ENCODE results near the gene PIRT.

PIRT gene

GRCh38 chr17:10815319-10815718 lies 22.6 kb downstream of the PIRT start:
- DNase-seq = no peak

DNA sequence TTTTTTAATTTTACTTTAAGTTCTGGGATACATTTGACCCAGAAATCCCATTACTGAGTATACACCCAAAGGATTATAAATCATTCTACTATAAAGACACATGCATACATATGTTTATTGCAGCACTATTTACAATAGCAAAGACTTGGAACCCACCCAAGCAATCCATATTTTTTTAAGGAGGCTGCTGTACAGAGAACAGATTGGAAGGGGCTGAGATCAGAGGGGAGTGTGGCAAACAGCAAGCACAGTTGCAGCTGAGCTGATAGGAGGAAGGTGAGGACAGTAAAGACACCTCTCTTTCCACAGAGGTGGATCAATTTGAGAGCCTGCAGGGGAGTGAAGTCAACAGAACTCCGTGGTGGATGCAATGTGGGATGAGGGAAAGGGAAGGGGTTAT lies 23.8 kb downstream of the PIRT start:
- DNase-seq = no peak

- DNase-seq = no peak
These were observed 25.2 kb downstream of the PIRT start for GRCh38 chr17:10812674-10813073.

GRCh38 chr17:10809605-10810004 lies 28.3 kb downstream of the PIRT start:
- no peak for DNase-seq

- no peak for DNase-seq
These were observed 30.2 kb downstream of the PIRT start for GRCh38 chr17:10807704-10808128.

DNA sequence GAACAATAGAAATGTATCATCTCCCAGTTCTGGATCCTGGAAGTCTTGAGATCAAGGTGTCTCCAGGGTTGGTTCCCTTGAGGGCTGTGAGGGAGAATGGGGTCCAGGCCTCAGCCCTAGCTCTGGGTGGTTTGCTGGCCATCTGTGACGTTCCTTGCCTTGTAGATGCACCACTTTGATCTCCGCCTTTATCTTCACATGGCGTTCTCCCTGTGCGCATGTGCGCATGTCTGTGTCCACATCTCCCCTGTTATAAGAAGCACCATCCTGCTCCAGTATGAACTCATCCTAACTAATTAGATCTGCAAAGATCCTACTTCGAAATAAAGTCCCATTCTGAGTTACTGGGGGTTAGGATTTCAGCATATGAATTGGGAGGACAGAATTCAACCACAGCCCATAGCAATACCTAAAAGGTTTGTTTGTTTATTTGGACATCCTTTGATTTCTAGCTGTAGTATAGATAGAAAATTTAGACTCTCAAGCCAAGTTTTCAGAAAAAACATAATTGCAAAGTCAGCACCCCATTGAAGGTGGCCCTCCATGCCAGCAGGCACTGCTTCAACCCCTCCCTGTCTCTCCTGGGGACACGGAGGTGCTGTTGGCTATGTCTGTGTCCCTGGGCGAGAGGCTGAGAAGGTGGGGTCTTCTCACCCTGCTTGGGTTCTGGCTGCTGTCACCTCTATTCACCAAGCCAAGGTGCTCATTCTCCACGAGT lies 31.2 kb downstream of the PIRT start:
- no peak for DNase-seq

DNA sequence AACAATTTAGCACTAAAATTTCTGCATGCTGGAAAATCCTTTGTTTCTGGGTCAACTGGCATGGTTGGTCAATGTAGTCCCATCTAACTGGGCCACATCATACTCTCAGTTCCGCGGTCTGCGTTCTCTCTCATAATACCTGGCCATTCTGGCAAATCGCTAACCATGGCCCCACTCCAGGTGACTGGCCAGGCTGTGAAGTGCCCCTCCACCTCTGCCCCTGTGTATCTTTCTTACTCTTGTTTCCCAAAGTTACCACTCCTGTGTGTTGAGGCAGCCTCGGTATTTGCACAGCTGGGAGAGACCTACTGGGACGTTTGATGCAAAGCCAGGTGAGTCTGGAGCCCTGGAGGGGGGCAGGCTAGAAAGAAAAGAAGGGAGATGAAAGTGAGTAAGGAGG lies 32.0 kb downstream of the PIRT start:
- no peak for DNase-seq

- no peak for DNase-seq
These were observed 33.3 kb downstream of the PIRT start for GRCh38 chr17:10804546-10804945.

DNA sequence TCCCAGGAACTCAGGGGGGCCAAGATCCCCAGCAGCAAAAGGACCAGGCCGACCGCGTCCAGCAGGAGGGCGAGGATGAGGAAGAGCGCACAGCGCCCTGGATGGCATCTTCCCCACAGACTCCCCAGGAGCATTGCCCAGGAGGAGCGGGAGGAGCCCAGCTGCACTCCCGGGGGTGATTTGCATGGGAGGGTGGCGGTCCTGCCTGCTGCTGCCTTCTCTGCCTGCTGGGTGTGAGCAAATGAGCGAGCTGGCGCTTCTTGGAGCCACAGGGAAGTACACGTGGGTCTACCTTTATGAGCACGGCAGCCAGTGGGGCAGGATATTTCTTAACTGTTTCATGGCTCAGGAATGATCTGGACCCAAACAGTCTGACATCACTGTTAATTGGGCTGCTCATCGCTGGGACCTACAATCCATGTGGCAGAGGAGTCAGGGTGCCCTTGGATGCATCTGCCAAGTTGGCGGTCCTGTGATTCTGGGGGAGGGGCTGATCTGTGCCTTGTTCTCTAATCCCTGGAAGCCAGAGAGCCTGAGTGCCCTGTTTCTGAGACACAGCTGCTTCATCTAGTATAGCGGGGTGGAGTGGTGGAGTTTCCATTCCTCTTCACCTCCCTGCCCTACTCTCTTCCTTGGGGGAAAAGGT lies 33.9 kb downstream of the PIRT start, which contains the start of gene TMEM238L:
Gene TMEM238L (minus strand): TSS at position 270 of the 646 bp plus-strand sequence. CDS start 136 bp downstream, at position 134.
- DNase-seq = no peak

DNA sequence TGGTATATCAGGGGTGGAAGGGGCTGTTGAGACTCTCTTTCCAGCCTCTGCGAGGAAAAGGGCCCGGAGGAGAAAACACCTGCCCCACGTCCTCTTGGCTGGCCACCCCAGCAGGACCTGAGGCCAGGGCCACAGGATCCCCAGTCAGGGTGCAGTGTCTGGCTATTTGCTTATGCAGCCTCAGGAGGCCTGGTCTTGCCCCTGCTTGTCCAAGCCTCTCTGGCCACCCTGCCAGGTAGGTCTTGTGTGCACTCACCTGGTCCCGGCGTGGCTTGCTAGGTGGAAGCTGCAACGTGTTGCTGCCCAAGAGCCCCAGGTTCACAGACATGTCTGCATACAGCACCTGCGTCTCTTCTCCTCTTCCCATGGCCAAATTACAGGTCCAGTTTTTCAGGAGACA lies 34.5 kb downstream of the PIRT start:
- DNase-seq = no peak

DNA sequence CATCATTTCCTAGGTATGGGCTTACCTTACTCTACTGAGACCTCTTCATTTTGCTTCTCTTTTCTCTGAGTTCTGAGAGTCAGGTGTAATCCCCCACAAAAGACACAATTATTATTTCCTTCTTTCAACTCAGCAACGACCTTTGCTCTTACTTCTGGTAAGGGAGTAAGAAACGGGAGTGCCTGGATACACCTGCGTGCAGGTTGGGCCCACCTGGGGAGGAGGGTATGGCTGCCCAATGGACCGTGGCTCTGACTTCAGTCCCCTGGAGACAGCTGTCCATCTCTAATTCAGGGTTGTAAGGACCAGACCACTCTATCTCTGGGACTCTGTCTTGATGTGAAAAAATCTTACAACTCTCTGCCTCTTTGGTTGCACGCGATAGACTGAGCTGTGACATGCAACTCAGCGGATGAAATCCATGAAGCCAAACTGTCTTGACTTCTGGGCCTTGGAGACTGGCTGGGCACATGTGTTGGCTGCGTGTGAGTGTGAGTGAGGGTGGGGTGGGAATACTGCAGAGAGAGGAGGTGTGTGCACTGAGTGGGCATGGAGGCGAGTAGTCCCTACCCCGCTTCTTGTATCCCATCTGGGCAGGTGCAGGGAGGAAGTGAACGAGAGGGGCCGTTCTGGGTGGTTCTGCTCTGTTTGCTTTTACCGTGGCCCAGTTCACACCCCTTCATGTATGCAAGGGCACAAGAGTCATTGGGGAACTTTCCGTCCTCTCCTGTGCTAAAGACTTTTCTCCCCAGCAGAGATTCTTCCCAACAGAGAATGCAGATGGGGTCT lies 35.2 kb downstream of the PIRT start:
- no peak for DNase-seq

- DNase-seq = no peak
These were observed 38.5 kb downstream of the PIRT start for GRCh38 chr17:10799407-10799806.

DNA sequence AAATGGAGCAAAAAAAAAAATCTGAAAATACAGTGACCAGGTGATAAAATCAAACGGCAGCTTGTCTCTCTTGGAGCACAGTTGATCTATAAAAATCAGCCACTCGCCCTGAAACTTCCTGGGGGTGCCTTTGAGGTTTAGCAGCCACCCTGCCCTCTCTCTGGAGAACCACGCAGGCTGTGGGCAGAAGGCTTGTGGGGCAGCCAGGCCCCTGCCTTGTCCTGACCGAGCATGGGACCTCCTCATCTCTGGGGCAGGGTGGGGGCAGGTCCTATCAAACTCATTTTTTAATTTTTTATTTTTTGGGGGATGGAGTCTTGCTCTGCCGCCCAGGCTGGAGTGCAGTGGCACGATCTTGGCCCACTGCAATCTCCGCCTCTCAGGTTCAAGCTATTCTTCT lies 39.0 kb downstream of the PIRT start:
- DNase-seq = no peak

- DNase-seq = no peak
These were observed 39.5 kb downstream of the PIRT start for GRCh38 chr17:10798332-10798749.

DNA sequence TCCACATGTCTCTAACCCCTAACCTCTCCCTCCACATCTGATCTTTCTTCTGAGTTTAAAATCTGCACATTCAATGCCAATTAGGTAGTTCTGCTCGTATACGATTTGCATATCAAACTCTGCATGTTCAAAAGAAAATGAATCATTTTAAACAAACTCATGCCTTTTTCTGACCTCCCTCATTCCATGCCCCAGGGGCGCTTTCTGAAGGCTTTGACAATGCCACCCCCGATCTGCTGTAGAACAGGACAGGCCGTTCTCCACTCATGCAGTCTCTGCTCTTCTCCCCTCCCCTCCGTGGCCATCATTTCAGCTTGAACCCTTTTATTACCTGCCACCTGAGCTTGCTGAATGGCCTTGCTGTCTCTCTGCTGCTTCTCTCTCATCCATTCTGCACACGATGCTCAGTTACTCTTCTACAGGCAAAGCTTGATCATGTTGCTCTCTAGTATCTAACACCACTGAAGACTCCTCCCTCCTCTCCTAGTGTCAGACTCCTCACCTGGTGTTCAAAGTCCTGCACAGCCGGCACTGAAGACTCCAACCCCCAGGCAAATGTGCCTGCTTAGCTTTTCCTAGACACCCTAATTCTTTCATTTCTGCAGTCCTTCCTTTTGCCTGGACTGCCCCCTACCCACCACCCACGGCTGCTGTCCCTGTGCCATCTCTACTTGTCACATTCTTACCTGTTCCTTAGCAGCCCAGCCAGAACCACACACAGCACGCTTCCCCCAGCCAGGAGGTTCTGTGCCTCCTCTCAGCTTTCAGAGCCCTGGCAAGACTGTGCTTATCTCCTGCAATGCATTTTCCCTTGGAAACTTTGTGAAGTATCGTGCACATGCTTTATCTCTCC lies 40.2 kb downstream of the PIRT start:
- DNase-seq = no peak

- no peak for DNase-seq
These were observed 44.1 kb downstream of the PIRT start for GRCh38 chr17:10793816-10794215.

DNA sequence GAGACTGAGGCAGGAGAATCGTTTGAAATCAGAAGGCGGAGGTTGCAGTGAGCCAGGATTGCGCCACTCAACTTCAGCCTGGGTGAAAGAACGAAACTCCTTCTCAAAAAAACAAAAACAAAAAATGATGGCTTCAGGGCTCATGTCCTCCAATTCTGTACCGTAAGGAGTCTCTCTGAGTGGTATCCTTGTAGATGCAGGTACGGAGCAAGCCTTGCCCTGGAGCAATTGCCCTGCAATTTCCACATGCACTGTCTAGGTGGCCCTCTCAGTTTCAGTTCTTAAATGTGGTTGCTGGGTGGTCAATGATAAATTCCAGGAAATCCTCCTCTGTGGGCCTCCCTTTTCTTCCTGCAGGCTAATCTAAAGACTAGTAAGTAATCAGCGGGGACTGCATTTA lies 44.6 kb downstream of the PIRT start:
- DNase-seq = no peak

DNA sequence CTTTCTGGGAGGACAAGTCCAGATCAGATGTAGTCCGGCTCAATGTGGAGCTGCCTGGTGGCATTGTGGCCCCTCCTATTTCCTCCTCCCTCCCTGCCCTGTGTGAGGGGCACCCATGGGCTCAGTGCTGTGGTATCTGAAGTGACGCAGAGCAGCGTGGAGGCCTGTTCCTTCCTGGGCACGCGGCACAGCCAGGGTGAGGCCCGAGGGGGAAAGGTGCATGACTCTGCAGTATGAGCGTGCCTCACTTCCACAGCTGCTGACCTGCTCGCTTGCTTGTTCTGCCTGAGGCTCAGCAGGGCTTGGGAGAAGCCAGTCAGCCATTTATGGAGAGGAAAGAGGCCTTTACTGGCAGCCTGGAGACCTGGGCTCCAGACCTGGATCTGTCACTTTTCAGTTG lies 45.7 kb downstream of the PIRT start:
- no peak for DNase-seq

GRCh38 chr17:10790491-10791401 lies 47.1 kb downstream of the PIRT start:
- no peak for DNase-seq

- DNase-seq = no peak
These were observed 48.1 kb downstream of the PIRT start for GRCh38 chr17:10789694-10790271.
